Measurements from ENCODE around the gene ADCK1.

GRCh38 chr14:77868552-77869285, 68.8 kb downstream of the ADCK1 start:
- TF ChIP-seq CTCF (IDR thresholded peaks at IDR 0.05; ENCODE audit: poor library complexity, severe bottlenecking) (no peak), POLR2AphosphoS5 (IDR thresholded peaks at IDR 0.05) (no peak), EZH2 (IDR thresholded peaks at IDR 0.05; ENCODE audit: borderline replicate concordance, insufficient read depth, low read length, poor library complexity, severe bottlenecking) (no peak), SMC3 (conservative IDR thresholded peaks at IDR 0.05; ENCODE audit: poor library complexity) (no peak), EP300 (conservative IDR thresholded peaks at IDR 0.05; ENCODE audit: poor library complexity, severe bottlenecking) (no peak), REST (IDR thresholded peaks at IDR 0.05; ENCODE audit: borderline replicate concordance) (no peak), MXI1 (conservative IDR thresholded peaks at IDR 0.05; ENCODE audit: poor library complexity, severe bottlenecking) (no peak), TAF1 (IDR thresholded peaks at IDR 0.05; ENCODE audit: low read depth) (no peak)

Data from neural cell (in vitro differentiated cells).